Measurements from ENCODE around the gene PLVAP.

- TF ChIP-seq CTCF (conservative IDR thresholded peaks at IDR 0.05) (no peak), ZFX (IDR thresholded peaks at IDR 0.05) (no peak)
Measured at GRCh38 chr19:17302391-17303166, 74.6 kb downstream of the PLVAP start.
